Endothelial cell of umbilical vein (primary cell): ENCODE data around the gene SELP. TPM values are rescaled to one million over a fixed set of nuclear protein-coding genes. Genes with fewer than 3 reads are reported as not detected.

Source experiments
- BruUV-seq: library from RNA; stranded (reverse); fragments of 400-500 nt; replicated peaks from 2 replicates; lab custom pipeline; 2021; lab: Mats Ljungman, UMichigan
- CTCF ChIA-PET: fragments of 300-600, 350-600 bp; sonication (Branson Sonifier 250); formaldehyde crosslinking; loops from one replicate; lab custom pipeline; 2021; ENCODE audit warnings: antibody characterized with exemption, inconsistent platforms; lab: Charles Lee
- POLR2A ChIA-PET: fragments of 300-600, 350-600 bp; sonication (Branson Sonifier 250); formaldehyde crosslinking; loops from one replicate; lab custom pipeline; 2021; ENCODE audit warnings: antibody characterized with exemption, inconsistent platforms; lab: Charles Lee
- DNase-seq: peaks from one replicate; pipeline ENCODE4 v3.0.0-alpha.2; 2011; ENCODE audit warnings: low read depth, low spot score
- FAIRE-seq: peaks from 2 replicates; lab custom pipeline; 2011; peaks lifted over from hg19 to GRCh38; lab: Jason Lieb, UNC
- H2AFZ ChIP-seq: 2 replicates; pipeline ENCODE4 v1.6.0; 2012; ENCODE audit warnings: low read depth, low read length, control low read depth, inconsistent platforms
- H3K27ac ChIP-seq: 2 replicates; pipeline ENCODE4 v1.5.1; 2011; ENCODE audit warnings: low read depth, mild to moderate bottlenecking, control low read depth, low read length, moderate library complexity; ENCODE audit not compliant: insufficient read depth
- H3K27me3 ChIP-seq, 2 experiments: 2 replicates each; pipeline versions ENCODE4 v1.6.0 to v1.6.1; 2011; ENCODE audit warnings: low read length in 2 of 2, mixed read lengths in 1 of 2; ENCODE audit not compliant: control insufficient read depth in 2 of 2, insufficient read depth in 2 of 2
- H3K36me3 ChIP-seq, 2 experiments: 2 replicates in 1 of 2; 3 replicates in 1 of 2; pipeline ENCODE4 v1.5.1; 2011; ENCODE audit warnings: low read length in 2 of 2, mild to moderate bottlenecking in 1 of 2, moderate library complexity in 1 of 2; ENCODE audit not compliant: control insufficient read depth in 2 of 2, insufficient read depth in 2 of 2; ENCODE audit errors: extremely low read depth in 1 of 2
- H3K4me1 ChIP-seq: 3 replicates; pipeline ENCODE4 v1.5.1; 2011; ENCODE audit warnings: mild to moderate bottlenecking, low read length; ENCODE audit not compliant: control insufficient read depth, insufficient read depth; ENCODE audit errors: extremely low read depth
- H3K4me2 ChIP-seq: 2 replicates; pipeline ENCODE4 v1.6.1; 2011; ENCODE audit warnings: low read length, control low read depth, mixed read lengths; ENCODE audit not compliant: insufficient read depth
- H3K4me3 ChIP-seq, 3 experiments: fragments of 200-600 bp in 1 of 3; sonication (generic), shearing (Covaris generic) in 1 of 3; replicated peaks in 1 of 3; 2 replicates each; pipeline ENCODE4 v1.5.1; 2011 to 2016; ENCODE audit warnings: control low read depth in 3 of 3, low read length in 3 of 3, mild to moderate bottlenecking in 2 of 3, inconsistent platforms in 1 of 3, low read depth in 1 of 3, moderate library complexity in 1 of 3; ENCODE audit not compliant: insufficient read depth in 1 of 3
- H3K79me2 ChIP-seq: 2 replicates; pipeline ENCODE4 v1.6.0; 2012; ENCODE audit warnings: low read length, inconsistent platforms; ENCODE audit not compliant: control insufficient read depth, insufficient read depth
- H3K9ac ChIP-seq: replicated peaks from 2 replicates; pipeline ENCODE3; 2011; ENCODE audit warnings: low read length, control low read depth; ENCODE audit not compliant: insufficient read depth; ENCODE audit errors: extremely low read depth
- H3K9me1 ChIP-seq: replicated peaks from 3 replicates; pipeline ENCODE4 v1.6.0; 2011; ENCODE audit warnings: mild to moderate bottlenecking, low read length; ENCODE audit not compliant: control insufficient read depth, insufficient read depth; ENCODE audit errors: extremely low read depth
- H3K9me3 ChIP-seq: replicated peaks from 2 replicates; pipeline ENCODE4 v1.5.1; 2012; ENCODE audit warnings: low read length, inconsistent platforms; ENCODE audit not compliant: control insufficient read depth, insufficient read depth
- H4K20me1 ChIP-seq: replicated peaks from 2 replicates; pipeline ENCODE3; 2011; ENCODE audit warnings: mild to moderate bottlenecking, low read length; ENCODE audit not compliant: control insufficient read depth, insufficient read depth; ENCODE audit errors: extremely low read depth
- CTCF ChIP-seq, 2 donors: IDR thresholded peaks; 1 replicate in 1 of 2; 2 replicates in 1 of 2; pipeline ENCODE4 v1.5.1; 2011; ENCODE audit warnings: low read length in 2 of 2, mild to moderate bottlenecking in 2 of 2, moderate library complexity in 2 of 2, control low read depth in 1 of 2, inconsistent platforms in 1 of 2, low read depth in 1 of 2; ENCODE audit not compliant: insufficient read depth in 1 of 2; ENCODE audit errors: extremely low read depth in 1 of 2
- EZH2 ChIP-seq: IDR thresholded peaks from 2 replicates; pipeline ENCODE4 v1.6.1; 2012; ENCODE audit warnings: borderline replicate concordance, low read depth, mild to moderate bottlenecking, moderate library complexity, low read length, inconsistent platforms; ENCODE audit not compliant: severe bottlenecking
- FOS ChIP-seq: IDR thresholded peaks from 2 replicates; pipeline ENCODE4 v1.6.1; 2011; ENCODE audit warnings: mild to moderate bottlenecking, low read length, moderate library complexity, borderline replicate concordance; ENCODE audit not compliant: insufficient read depth
- GATA2 ChIP-seq: IDR thresholded peaks from 2 replicates; pipeline ENCODE4 v1.7.0; 2011; ENCODE audit warnings: low read depth, mild to moderate bottlenecking, moderate library complexity, mixed read lengths, low read length; ENCODE audit not compliant: insufficient read length, insufficient read depth
- JUN ChIP-seq: IDR thresholded peaks from 2 replicates; pipeline ENCODE4 v1.6.1; 2011; ENCODE audit warnings: borderline replicate concordance, low read depth; ENCODE audit not compliant: insufficient read length, insufficient read depth
- MAX ChIP-seq: IDR thresholded peaks from 2 replicates; pipeline ENCODE4 v1.6.1; 2011; ENCODE audit not compliant: insufficient read depth, insufficient read length
- MYC ChIP-seq: IDR thresholded peaks from one replicate; pipeline ENCODE4 v1.6.1; 2011; ENCODE audit warnings: mild to moderate bottlenecking, low read depth, low read length
- POLR2A ChIP-seq: IDR thresholded peaks from 2 replicates; pipeline ENCODE4 v1.6.1; 2012; ENCODE audit warnings: low read depth, mild to moderate bottlenecking, control low read depth, low read length
- POLR2AphosphoS5 ChIP-seq: IDR thresholded peaks from 2 replicates; pipeline ENCODE4 v1.6.1; 2012; ENCODE audit warnings: low read depth, mild to moderate bottlenecking, control low read depth, low read length, moderate library complexity; ENCODE audit not compliant: insufficient read depth
- dilution Hi-C: fragments of 300-500 bp; cut with MboI; formaldehyde crosslinking; loops from one replicate; pipeline ENCODE4 v1.15.0; 2019; ENCODE audit warnings: low sequenced_read_pairs; ENCODE audit not compliant: extremely low pct_ligation_motif_present
- intact Hi-C: fragments of 100-400 bp; cut with micrococcal nuclease; formaldehyde crosslinking; loops from one replicate; pipeline ENCODE4 v1.10.0; 2022
- polyA plus RNA-seq, 4 experiments: library from polyadenylated mRNA; depleted of rRNA in 3 of 4; stranded (reverse) in 3 of 4; unstranded in 1 of 4; fragments of >200 nt; gene quantifications; 2 replicates each; pipeline versions ENCODE4 v1.2.1 to v1.2.3, GENCODE V29; 2011 to 2012; ENCODE audit warnings: missing spikeins in 1 of 4
- total RNA-seq: library from RNA; stranded (reverse); gene quantifications from 2 replicates; pipeline ENCODE4 v1.2.3, GENCODE V29; 2021

SELP gene
- total and polyA plus RNA-seq, 2 donors (not counting 3 experiments of a cell fraction or from before 2014, with no cell fraction given), result 1.3 to 1.6 TPM

- Histone ChIP-seq H3K4me2 (no peak overlapping the region), H3K9ac (no peak overlapping the region), H3K4me1 (peaks cover 2% of the 10 kb centered on the region), H2AFZ (no peak overlapping the region), H3K4me3 (no peak overlapping the region), H3K36me3 (no peaks in the 10 kb centered on the region), H3K79me2 (no peaks in the 10 kb centered on the region), H3K27ac (no peak overlapping the region), H3K27me3 (no peaks in the 10 kb centered on the region), H3K9me1 (no peaks in the 10 kb centered on the region), H4K20me1 (no peaks in the 10 kb centered on the region), H3K9me3 (no peaks in the 10 kb centered on the region)
- no peak for DNase-seq
- dilution Hi-C loops, result no loop called here
- FAIRE-seq, result no peak
- POLR2A ChIA-PET, result no interaction called here
- TF ChIP-seq POLR2A (no peak), GATA2 (no peak), MAX (no peak), EZH2 (no peak), POLR2AphosphoS5 (no peak), MYC (no peak), CTCF (IDR thresholded peaks at IDR 0.05; ENCODE audit: extremely low read depth in 1 of 2, insufficient read depth in 1 of 2, low read depth in 1 of 2, low read length in 2 of 2) (no peak), FOS (no peak), JUN (no peak)
- intact Hi-C loops, result no loop called here
- CTCF ChIA-PET, result interaction anchor here (7.0 kb wide), 1 partner anchor 108 kb away, joined by 230 read pairs; no protein-coding TSS in a partner anchor
- BruUV-seq, result no TSS peak
These were observed 25.0 kb downstream of the SELP start for GRCh38 chr1:169604781-169605560.
